ENCODE results near the gene SERPINH1.

DNA sequence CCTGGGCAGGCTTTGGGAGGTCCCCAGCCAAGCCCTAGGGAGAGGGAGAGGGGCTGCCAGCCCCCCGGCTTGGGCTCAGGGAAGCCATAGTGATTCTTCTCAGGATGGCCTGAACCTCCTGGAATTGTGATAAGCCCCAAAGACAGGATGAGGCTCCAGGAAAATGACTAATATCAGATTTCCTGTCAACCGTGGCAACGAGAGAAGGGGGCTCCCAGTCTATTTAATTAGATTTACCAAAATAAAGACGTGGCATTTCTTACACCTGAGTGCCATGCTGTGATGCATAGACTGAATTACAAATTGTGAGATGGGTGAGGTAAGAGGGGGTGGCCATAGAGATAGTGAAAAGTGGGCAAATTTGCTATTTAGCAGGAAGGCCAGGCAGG is 20.4 kb downstream of the SERPINH1 start:
- no peak for TF ChIP-seq POLR2A (IDR thresholded peaks at IDR 0.05)
- TF ChIP-seq, protein P1, sequence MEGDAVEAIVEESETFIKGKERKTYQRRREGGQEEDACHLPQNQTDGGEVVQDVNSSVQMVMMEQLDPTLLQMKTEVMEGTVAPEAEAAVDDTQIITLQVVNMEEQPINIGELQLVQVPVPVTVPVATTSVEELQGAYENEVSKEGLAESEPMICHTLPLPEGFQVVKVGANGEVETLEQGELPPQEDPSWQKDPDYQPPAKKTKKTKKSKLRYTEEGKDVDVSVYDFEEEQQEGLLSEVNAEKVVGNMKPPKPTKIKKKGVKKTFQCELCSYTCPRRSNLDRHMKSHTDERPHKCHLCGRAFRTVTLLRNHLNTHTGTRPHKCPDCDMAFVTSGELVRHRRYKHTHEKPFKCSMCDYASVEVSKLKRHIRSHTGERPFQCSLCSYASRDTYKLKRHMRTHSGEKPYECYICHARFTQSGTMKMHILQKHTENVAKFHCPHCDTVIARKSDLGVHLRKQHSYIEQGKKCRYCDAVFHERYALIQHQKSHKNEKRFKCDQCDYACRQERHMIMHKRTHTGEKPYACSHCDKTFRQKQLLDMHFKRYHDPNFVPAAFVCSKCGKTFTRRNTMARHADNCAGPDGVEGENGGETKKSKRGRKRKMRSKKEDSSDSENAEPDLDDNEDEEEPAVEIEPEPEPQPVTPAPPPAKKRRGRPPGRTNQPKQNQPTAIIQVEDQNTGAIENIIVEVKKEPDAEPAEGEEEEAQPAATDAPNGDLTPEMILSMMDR (IDR thresholded peaks at IDR 0.05) = no peak

Data from testis (tissue), 2 donors.